EH (cell line): ENCODE measurements around the gene TTC29.
"Not testable (repeated sequence)": the region's sequence is repeated elsewhere in the genome, so short reads cannot be mapped to it uniquely, and the experiment has no call there.

Experiments
- DNase-seq: peaks from one replicate; pipeline ENCODE4 v3.0.0-alpha.2; 2015; ENCODE audit warnings: low read depth

Gene TTC29

DNA sequence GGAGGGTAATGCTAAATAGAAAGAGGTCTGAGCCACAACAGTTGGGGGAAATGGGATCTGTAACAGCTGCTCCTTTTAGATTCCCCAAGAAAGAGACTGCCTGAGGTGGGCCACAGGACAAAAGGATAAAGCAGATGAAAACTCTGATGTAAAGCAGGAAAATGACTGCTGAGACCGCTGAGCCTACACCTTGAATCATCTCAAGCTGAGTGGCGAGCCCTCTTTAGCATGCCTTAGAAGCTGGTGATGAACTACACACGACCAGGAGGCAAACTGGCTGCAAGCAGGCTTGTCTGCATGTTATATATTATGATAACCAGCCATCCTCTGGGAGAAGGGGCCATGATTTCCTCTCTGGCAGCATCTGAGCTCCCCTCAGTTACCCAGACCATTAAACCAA is 88.4 kb downstream of the TTC29 start:
- DNase-seq: no peak

DNA sequence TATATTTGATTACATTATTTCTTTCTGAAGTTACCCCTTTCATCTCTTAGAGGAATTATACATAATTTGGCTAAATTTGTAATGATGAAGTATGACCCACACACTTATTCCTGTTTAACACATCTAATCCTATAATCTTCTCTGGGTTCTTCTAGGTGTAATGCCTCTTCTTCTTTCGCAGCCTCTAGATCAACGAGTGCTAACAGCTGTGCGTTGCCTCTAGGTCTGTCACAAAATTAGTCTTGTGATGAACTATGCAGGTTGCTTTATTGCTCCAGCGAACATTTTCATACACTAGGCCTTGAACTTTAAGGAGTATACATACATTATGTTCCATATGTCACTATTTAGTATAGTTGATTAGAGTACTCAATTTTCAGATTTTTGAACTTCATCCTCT is 89.9 kb downstream of the TTC29 start:
- no peak for DNase-seq

DNA sequence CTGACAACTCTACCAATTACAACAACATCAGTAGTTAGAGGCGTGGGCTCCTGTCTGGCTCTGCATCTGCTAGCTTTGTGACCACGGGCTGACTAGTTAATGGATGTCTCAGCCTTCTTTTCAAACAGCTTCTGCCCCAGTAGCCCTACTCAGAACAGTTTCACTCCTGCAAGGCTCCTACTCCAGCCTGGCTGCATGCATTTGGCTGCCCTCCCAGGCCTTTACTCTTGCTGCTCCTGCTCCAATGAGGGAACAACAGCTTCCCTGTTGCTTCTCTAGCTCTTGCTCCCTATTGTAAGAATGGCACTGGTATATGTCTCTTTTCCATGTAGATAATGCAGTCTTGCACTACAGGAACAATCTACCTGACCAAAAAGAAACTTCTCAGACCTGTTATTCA is 93.3 kb downstream of the TTC29 start:
- DNase-seq: no peak

DNA sequence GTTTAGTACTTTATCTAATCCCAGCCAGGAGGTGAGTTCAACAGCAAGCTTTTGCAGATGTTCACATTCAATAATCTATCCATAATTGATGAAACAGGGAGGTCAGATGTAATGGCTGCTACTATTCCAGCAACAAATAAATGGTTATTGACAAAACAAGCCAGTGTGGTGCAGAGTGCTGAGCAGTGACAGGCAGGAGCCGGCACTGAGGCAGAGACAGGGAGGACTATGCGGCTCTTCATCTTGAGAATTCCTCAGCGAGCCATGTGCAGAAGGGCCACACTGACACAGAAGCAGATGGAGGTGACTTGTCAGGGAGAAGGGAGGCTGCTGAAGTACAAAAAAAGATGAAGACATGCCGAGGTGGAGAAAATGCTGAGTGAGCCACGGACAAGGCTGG is 98.3 kb downstream of the TTC29 start:
- no peak for DNase-seq

DNA sequence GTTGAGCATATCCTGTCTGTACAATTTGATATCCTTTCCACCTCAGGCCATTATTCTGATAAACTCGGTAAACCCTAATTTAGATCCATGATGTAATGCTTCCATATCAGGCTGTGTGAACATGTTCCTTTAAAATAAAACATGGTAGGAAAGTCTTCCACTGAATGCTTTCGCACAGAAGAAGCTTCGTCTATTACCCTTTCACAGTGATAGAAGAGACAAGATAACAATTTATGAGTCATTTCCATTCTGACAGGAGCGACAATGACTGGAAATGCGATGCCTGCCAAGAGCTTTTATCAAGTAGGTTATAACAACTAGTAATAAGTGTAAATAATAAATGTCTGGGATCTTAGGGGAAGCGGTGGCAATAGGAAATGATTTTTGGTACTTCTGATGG is 98.8 kb downstream of the TTC29 start:
- DNase-seq: no peak

DNA sequence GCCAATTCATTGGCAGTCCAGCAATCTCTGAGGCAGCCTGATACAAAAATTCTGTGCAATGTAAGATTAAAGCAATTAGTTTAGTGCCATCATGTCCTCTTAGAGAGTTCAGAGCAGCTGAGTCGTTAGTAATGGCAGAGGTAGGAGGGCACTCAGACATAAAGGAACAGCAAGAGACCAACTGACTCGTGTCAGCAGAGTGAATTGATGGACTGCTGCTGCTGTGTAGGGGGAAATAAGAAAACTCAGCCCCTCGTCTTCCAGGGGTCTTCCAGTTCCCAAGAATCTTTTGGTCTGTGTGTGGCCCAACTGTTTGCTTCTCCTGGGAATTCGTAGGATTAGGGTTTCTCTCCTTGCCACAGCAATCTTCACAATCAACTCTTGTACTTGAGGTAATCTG is 100.9 kb downstream of the TTC29 start:
- no peak for DNase-seq

DNA sequence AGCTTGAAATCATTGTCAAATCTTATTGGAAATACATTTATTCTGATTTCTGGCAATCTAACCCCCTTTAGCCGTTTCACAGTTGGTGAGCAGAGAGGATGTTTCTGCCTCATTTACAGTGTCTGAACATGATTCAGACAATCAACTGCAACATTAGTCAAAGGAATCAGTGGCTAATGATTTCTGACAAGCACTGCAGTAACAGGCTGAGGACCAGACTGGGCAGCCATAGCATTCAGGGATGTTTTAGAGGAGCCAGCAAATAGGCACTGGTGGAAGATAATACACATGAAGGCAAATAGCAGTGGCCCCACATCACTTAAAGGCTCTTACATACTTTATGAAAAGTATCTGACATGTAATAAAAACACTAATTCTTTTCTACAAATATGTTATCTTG is 102.8 kb downstream of the TTC29 start:
- no peak for DNase-seq

DNA sequence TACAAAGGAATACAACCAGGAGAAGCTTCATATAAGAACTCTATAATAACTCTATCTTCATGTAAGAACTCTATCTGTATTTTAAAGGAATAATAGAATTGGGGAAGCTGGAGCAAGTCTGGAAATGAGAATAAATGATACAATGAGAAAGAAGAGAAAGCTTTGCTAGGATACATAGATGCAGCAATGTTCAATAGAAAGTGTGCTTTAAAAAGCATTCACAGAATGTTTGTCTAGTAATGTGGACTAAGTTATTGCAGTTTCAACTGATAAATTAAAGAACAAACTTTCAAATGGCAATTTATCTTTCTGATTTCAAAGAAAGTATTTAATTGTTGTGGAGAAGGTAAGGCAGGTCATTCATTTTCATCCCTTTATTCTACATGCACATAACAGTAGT is 104.9 kb downstream of the TTC29 start:
- no peak for DNase-seq

DNA sequence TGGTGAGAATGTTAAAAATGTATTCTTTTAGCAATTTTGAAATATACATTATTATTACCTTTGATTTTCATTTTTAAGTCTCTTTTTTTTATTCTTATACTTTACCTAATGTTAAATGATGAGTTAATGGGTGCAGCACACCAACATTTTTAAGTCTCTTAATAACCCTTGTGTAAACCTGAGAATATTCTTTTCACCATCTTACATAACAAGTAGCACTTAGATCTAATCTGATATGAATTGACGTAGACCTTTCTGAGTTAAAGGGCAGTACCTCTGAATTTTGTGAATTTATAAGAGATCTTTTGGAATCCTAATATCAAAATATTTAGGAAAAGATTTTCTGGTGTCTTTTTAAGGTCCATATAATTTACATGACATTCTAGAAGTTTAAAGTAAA is 110.6 kb downstream of the TTC29 start:
- DNase-seq: no peak

DNA sequence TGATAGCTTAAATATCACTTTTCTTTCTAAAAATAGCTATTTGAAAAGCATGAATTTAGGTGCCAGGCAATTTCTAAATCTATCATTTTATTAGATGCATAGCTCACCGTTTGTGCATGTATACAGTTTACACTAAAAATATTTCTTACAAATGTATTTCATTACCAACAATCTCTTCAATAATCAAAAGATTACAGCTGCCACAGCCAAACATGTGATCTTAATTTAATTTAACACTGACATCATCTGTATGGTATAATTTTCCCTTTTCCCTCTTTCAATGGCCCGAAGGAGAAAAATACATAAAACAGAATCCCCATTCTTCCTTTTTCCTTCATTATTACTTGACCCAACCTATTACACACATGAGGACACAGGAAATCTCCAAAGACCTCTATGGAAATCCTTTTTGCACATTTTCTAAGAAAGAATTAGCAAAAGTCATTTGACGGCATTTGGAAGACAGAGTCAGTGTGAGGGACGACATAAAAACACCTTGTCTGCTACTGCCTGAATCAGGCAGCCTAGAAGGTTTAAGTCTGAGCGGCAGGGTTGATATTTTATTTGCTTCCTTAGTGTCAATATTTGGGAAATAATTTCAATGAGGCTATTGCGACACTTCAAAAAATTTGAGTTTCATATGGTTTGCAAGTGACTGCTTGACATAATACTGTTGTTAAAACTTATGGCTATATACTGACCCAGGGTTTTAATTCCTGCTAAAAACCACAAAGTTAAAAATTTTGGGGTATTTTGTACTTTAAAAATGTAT is 111.2 kb downstream of the TTC29 start:
- no peak for DNase-seq

DNA sequence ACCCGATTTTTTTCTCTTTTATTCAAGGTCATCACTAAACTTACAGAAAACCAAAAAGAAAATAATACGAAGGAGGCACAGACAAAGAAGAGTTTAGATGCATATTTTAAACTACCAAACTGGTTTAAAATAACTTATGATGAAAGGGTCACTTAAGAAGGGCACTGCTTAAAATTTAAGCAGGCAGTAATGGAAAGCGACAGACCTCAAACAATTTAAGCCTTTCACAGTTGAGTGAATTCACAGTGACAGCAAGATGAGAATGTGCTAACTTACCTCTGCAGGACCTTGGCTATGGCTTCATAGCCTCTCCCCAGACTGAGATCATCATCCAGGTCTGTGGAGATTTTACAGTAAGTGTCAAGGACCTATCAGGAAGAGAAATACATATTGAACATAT is 112.1 kb downstream of the TTC29 start:
- no peak for DNase-seq

DNA sequence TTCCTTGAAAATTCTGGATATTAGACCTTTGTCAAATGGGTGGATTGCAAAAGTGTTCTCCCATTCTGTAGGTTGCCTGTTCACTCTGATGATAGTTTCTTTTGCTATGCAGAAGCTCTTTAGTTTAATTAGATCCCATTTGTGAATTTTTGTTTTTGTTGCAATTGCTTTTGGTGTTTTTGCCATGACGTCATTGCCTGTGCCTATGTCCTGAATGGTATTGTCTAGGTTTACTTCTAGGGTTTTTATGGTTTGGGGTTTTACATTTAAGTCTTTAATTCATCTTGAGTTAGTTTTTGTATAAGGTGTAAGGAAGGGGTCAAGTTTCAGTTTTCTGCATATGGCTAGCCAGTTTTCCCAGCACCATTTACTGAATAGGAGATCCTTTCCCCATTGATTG is 122.7 kb downstream of the TTC29 start:
- not testable (repeated sequence) for DNase-seq

DNA sequence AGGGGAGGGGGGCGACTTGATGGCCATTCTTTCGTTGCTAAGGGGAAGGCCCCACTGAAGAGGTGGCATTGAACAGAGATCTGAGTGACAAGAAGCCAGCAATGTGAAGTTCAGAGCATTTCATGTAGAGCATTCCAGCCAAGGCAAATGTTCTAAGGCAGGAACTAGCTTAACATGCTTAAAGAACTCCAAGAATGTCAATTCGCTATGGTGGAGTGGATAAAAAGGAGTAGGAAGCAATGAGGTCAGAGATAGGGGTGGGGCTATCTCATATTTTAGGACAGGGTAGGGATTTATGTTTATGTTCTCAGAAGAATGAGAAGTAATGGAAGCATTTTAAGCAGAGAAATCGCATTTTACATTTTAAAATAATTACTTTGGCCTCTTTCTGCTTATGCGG is 130.9 kb downstream of the TTC29 start:
- peak; percentile 8 for DNase-seq

DNA sequence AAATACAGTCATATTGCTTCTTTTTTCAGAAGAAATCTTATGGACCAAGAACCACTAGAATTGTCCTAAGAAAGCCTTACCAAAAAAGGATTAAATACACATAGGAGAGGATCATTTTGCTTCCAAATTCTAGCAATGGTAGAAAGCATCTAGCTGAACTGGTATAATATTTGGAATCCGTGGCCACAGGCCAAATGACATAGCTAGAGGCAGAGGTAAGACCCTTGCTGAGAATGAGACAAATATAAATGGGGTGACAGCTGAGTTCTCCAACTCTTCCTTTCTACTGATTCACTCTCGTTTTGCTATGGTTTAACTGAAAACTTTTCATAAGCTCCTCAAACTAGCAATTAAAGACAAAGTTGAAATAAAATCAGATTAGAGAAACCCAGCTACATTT is 150.0 kb downstream of the TTC29 start:
- DNase-seq: no peak

DNA sequence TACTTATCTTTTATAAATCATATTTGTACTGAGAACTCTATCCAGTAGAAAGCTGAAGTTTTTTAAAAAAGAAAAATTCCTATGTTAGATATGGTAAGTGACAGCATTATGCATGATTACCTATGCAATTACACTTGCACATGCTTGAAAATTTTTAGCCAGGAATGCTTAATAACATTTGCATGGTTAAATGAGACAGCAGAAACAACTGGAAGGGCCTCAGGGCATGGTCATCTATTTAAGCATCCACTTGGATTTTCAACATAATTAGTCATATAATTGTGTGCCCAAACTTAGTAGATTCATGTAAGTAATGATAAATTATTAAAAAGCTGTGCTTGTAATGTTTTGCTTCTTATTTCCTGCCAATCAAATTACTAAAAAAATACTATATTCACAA is 151.9 kb downstream of the TTC29 start:
- no peak for DNase-seq

DNA sequence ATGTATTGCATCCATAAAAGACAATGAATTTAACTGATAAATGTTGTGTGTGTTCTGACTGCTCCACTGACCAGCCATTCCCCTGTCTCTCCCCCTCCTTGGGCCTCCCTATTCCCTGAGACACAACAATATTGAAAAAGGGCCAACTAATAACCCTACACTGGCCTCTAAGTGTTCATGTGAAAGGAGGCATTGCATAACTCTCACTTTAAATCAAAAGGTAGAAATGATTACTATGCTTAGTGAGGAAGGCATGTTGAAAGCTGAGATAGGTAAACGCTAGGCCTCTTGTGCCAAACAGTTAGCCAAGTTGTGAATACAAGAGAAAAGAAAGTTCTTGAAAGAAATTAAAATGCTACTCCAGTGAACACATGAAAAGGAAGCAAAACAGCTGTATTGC is 154.2 kb downstream of the TTC29 start:
- DNase-seq: no peak

DNA sequence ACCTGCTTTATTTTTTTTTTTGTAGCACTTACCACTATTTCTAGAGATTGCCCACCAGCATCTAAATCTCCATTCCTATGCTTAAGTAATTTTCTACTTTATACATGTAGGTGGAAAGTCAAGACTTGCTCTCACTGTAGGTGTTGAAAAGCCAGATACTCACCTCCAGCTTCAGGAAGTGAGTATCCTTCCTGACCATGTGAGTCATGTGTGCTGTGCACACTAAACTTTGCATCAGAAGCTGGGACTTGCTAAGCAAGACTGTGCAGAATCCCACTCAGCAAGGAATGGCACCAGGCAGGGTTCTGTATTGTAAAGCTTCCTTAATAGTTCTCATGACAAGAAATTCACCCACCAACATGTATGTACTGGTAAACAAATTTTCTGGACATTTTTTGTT is 155.1 kb downstream of the TTC29 start:
- DNase-seq: no peak

DNA sequence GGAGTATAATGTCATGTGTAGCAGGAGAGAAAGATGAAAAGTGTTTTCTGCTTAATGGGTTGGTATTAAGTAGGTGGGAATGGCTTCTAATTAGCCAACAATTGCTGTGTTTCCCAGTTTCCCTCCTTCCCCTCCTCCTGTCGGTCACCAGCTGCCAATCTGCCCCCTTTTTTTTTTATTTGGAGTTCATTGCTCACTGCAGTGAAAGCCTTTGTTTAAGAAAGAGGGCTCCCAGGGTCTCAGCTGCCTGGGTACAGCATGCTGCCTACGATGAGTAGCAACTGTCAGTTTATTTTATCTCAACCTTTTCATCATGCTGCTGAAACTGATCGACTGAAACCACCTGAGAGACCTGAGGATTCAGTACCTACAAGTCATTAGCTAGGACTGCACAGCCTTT is 157.9 kb downstream of the TTC29 start:
- no peak for DNase-seq

DNA sequence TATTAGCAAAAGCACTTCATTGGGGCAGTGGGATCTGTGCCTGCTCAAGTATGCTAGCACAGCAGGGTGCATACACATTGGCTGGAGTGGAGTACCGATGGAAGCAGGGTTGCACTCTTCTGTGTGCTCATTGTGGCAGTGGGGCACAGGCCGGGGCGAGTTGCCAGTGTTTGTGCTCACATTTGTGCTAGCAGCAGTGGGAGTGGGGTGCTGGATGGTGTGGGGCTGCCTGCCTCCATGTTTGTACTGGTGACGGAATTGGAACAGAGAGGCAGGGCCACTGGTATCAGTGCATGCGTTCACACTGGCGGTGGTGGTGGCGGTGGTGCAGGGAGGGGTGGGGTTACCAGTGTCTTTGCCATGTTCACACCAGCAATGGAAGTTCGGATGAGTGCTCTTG is 169.0 kb downstream of the TTC29 start:
- DNase-seq: no peak

DNA sequence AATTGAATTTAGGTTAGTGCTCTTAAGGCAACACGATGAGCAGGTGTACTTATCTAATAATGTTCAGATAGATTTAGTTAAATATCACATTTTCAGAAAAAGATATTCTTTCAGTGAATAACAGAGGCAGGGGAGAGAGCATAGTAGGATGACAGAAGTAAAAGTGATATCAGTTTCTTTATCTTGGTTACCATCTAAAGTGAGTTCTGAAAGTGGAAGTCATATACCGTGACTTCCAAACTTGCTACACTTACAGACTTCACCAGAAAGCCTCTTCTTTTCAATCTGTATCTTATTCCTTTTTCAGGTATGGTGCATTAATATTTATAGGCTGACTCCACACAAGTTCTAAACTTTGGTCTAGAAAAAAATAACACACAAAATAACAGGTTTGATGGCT is 182.1 kb downstream of the TTC29 start:
- DNase-seq: no peak

DNA sequence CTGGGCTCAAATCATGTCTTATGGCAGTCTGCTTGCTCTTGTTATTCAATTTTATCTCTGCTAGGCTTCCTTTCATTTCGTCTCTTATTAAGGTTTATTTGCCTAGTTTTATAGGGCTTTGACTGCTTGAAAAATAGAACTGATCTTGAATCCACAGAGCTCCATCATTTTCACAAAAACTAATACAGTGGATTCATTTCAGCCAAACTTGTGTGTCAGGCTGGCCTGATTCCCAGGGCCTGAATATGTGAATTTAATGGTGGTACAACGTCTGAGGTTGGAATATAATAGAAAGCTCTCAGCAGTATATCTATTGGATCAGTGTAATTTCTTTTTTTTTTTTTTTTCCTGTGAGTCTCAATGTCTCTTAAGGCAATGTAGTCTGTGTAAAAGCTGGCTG is 183.6 kb downstream of the TTC29 start:
- no peak for DNase-seq

DNA sequence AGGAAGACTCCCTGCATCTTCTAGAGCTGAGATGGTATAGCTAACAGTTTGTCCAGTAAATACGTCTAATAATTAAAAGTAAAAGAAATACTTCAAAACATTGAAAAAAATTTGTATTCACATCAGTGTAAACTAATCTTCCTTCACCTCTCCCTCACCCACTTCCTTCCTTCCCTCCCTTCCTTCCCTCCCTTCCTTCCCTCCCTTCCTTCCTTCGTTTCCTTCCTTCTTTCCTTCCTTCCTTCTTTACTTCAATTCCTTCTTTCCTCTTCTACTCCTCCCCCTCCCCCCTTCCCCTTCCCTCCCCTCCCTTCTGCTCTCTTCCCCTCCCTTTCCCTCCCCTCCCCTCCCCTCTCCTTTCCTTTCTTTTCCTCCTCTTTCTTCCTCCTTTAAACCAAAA is 203.2 kb downstream of the TTC29 start:
- DNase-seq: no peak

DNA sequence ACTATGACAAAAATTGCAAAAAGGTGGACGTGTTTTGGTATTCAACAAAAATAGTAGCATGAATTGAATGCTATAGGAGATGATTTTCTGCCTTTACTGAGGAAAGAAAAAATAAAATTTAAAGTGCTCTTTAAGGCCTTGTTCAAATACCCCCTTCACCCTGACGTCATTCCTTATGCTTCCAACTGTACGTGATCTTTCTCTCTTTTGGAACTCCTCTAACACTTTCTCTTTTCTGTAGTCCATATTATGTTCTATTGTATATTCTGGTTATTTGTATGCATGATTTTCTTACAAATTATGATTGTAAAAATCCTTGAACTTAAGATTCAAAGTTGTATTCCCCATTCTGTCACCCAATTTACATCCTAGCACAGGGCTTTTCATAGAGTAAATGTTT is 206.5 kb downstream of the TTC29 start:
- no peak for DNase-seq

DNA sequence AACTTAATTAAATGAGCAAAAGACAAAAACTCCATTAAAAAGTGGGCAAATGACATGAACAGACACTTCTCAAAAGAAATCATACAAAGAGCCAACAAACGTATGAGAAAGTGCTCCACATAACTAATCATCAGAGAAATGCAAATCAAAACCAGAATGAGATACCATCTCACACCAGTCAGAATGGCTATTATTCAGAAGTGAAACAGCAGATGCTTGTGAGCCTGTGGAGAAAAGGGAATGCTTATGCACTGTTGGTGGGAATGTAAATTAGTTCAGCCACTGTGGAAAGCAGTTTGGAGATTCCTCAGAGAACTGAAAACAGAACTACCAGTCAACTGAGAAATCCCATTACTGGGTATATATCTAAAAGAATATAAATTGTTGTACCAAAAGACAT is 222.1 kb downstream of the TTC29 start:
- not testable (repeated sequence) for DNase-seq

DNA sequence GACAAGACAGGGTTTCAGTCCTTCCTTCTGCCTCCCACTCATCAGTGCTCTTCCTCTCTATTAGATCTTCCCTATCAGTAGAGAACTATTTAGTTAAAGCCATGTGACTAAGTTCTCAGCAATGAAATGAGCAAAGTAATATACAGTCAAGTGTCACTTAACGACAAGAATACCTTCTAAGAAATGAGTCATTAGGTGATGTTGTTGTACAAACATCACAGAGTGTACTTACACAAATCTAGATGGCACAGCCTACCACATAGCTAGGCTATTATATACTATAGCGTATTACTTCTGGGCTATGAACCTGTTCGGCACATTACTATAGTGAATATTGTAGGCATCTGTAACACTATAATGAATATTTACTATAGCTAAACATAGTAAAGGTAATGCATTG is 235.7 kb downstream of the TTC29 start:
- DNase-seq: no peak
